Heart right ventricle (tissue), 16 donors: ENCODE measurements around the gene KLRC3. TPM values are rescaled to one million over a fixed set of nuclear protein-coding genes. Genes with fewer than 3 reads are reported as not detected.
A peak's percentile ranks its signal among the peaks of the same experiment; 100 is the strongest.
"Not testable (repeated sequence)": the region's sequence is repeated elsewhere in the genome, so short reads cannot be mapped to it uniquely, and the experiment has no call there.

Source experiments
- ATAC-seq, 8 donors: fragments of 200-7000 bp; cut with Tn5 transposase; one replicate each; pipeline ENCODE4 v1.9.1; 2020; ENCODE audit warnings: mild to moderate bottlenecking in 8 of 8, moderate library complexity in 8 of 8, moderate number of reproducible peaks in 1 of 8
- DNase-seq, 2 donors: peaks; one replicate each; pipeline ENCODE4 v3.0.0-alpha.2; 2020
- H3K27ac ChIP-seq, 10 donors: fragments of 200-600 bp; sonication (generic) in 2 of 10; one replicate each; pipeline versions ENCODE4 v1.5.0 to v1.8.0; 2020 to 2022; ENCODE audit warnings: mild to moderate bottlenecking in 3 of 10
- H3K27me3 ChIP-seq, 7 donors: fragments of 200-600 bp; one replicate each; pipeline ENCODE4 v1.8.0; 2021 to 2022; ENCODE audit warnings: mild to moderate bottlenecking in 2 of 7
- H3K36me3 ChIP-seq, 9 donors: fragments of 200-600 bp; sonication (generic) in 1 of 9; one replicate each; pipeline versions ENCODE4 v1.5.0 to v1.8.0; 2020 to 2022; ENCODE audit warnings: mild to moderate bottlenecking in 2 of 9
- H3K4me1 ChIP-seq, 9 donors: fragments of 200-600 bp; sonication (generic) in 1 of 9; one replicate each; pipeline versions ENCODE4 v1.5.0 to v1.8.0; 2020 to 2022; ENCODE audit warnings: mild to moderate bottlenecking in 4 of 9
- H3K4me3 ChIP-seq, 10 donors: fragments of 200-600 bp; sonication (generic) in 2 of 10; one replicate each; pipeline versions ENCODE4 v1.5.0 to v1.8.0; 2020 to 2022; ENCODE audit warnings: mild to moderate bottlenecking in 7 of 10, moderate library complexity in 2 of 10
- H3K9me3 ChIP-seq, 11 donors: fragments of 200-600 bp in 10 of 11; sonication (generic) in 2 of 11; one replicate each; pipeline versions ENCODE4 v1.5.0 to v1.8.0; 2013 to 2022; ENCODE audit warnings: mild to moderate bottlenecking in 2 of 11, control low read depth in 1 of 11, moderate library complexity in 1 of 11
- CTCF ChIP-seq, 9 donors: fragments of 200-600 bp; sonication (generic) in 2 of 9; IDR thresholded peaks; one replicate each; pipeline versions ENCODE4 v1.5.0 to v1.8.0; 2021 to 2022; ENCODE audit warnings: antibody characterized with exemption in 9 of 9, mild to moderate bottlenecking in 5 of 9, moderate library complexity in 1 of 9
- WGBS, 2 donors: extraction: QIAGEN DNeasy Blood & Tissue Kit; methylation state at CpG; one replicate each; pipeline ENCODE4 v1.1.7; 2013; ENCODE audit warnings: inconsistent platforms in 1 of 2; 5-methylcytosine and 5-hydroxymethylcytosine counted together
- intact Hi-C, 10 donors: fragments of 100-400 bp; cut with DNase I; formaldehyde crosslinking; loops; one replicate each; pipeline versions ENCODE4 v1.11.1 to v1.14.2; 2022
- polyA plus RNA-seq, 2 donors: library from polyadenylated mRNA; stranded (reverse); fragments of 200-250 nt; gene quantifications; one replicate each; pipeline ENCODE4 v1.2.3, GENCODE V29; 2013
- total RNA-seq, 10 donors: library from RNA; stranded (reverse); fragmentation: NEBNext Ultra II Directional in 3 of 10; extraction: Animal tissue kit (Norgen Biotek cat#: 25700) in 3 of 10; gene quantifications; one replicate each; pipeline versions ENCODE4 v1.2.1 to v1.2.4, GENCODE V29; 2021 to 2023
- donor health status: Arrhythmogenic right ventricular cardiomyopathy.
- donor health status: ischemic (EF 13 %, LVEDD 7.1; RV severe dilation, severe dysfunction).
- donor health status: healthy with polysubstance abuse.
- donor health status: DM: no; HTN: yes; CAD: no.
- donor health status: DM: no; HTN: no; CAD: no.
- donor health status: ischemic (EF 25% LVEDD 6.9; RV normal size, moderate dysfunction).
- donor health status: ischemic (EF 25% LVEDD 5.7; RV mildly dilated, moderate dysfunction).
- donor health status: healthy.
- donor health status: DM: yes; HTN: yes; CAD: no.
- donor health status: Ischemic cardiomyopathy.
- donor health status: ischemic (EF 35%, LVEDD 5.7; RV mildly dilated, moderate dysfunction).
- donor health status: nonischemic (EF 11% LVEDD 7.7; RV severe dilation, severe dysfunction).
- donor health status: DM: yes; HTN: yes; CAD: no.
- donor health status: PGD.
- donor health status: ischemic (EF 29% LVEDD 5.4; RV normal size, mild dysfunction).
- donor health status: nonischemic (EF 23%, LVEDD 6.1; RV moderate dilation, normal function).

KLRC3 gene
- total and polyA plus RNA-seq, 12 donors = 0.07 to 0.62 TPM; not detected in 10

GRCh38 chr12:10437601-10438000 lies 17.2 kb upstream of the KLRC3 start:
- WGBS, 2 donors = 26% methylated on average over 2 of the region's 2 CpGs; no CpG with 5 or more reads in 1 of the 2 donors
- not testable (repeated sequence) for ATAC-seq

GRCh38 chr12:10435816-10436215 lies 15.4 kb upstream of the KLRC3 start, which contains the start of gene KLRC2:
TSS of gene KLRC2 (minus strand) at chr12:10436010. CDS start at chr12:10435986, 24 bp downstream.
- H3K9me3 ChIP-seq, H3K27ac ChIP-seq, H3K4me1 ChIP-seq, H3K27me3 ChIP-seq, ATAC-seq, H3K36me3 ChIP-seq, H3K4me3 ChIP-seq, intact Hi-C loops, DNase-seq: not testable (repeated sequence)
- 55 to 62% methylated on average over 3 of the region's 3 CpGs for WGBS, 2 donors

More at GRCh38 chr12:10437601-10438000, 17.2 kb upstream of the KLRC3 start:
- H3K27ac ChIP-seq, H3K36me3 ChIP-seq, H3K4me3 ChIP-seq, intact Hi-C loops, H3K4me1 ChIP-seq, DNase-seq, H3K27me3 ChIP-seq, H3K9me3 ChIP-seq: not testable (repeated sequence)

GRCh38 chr12:10430623-10431022 lies 10.2 kb upstream of the KLRC3 start:
- intact Hi-C loops, H3K9me3 ChIP-seq, H3K27ac ChIP-seq, H3K36me3 ChIP-seq, DNase-seq, H3K27me3 ChIP-seq, H3K4me1 ChIP-seq, H3K4me3 ChIP-seq, ATAC-seq: not testable (repeated sequence)
- WGBS, 2 donors = 87 to 88% methylated on average over 4 of the region's 4 CpGs

- H3K27me3 ChIP-seq, intact Hi-C loops, ATAC-seq, H3K4me1 ChIP-seq, H3K27ac ChIP-seq, H3K4me3 ChIP-seq, H3K9me3 ChIP-seq, H3K36me3 ChIP-seq, DNase-seq: not testable (repeated sequence)
- WGBS, 2 donors = 89 to 91% methylated on average over 8 of the region's 8 CpGs
Observed at GRCh38 chr12:10425938-10426337, 5.5 kb upstream of the KLRC3 start.

GRCh38 chr12:10424260-10424899 lies 4.0 kb upstream of the KLRC3 start:
- H3K27ac ChIP-seq, H3K27me3 ChIP-seq, DNase-seq, H3K9me3 ChIP-seq, H3K4me3 ChIP-seq, H3K36me3 ChIP-seq, ATAC-seq, H3K4me1 ChIP-seq, intact Hi-C loops: not testable (repeated sequence)
- WGBS, 2 donors = 73 to 89% methylated on average over 1 of the region's 1 CpG

- WGBS, 2 donors = 25 to 42% methylated on average over 2 of the region's 3 CpGs
- H3K9me3 ChIP-seq, intact Hi-C loops: not testable (repeated sequence)
Observed at GRCh38 chr12:10422159-10422558, 1.8 kb upstream of the KLRC3 start.

GRCh38 chr12:10409392-10409791 lies 11.0 kb downstream of the KLRC3 start, which contains the start of gene KLRC4:
TSS of gene KLRC4 (minus strand) at chr12:10409757. CDS start at chr12:10409575, 182 bp downstream.
- TF ChIP-seq CTCF (IDR thresholded peaks at IDR 0.05) = no peak
- 0 to 56% methylated on average over 1 of the region's 1 CpG for WGBS, 2 donors
- Histone ChIP-seq H3K9me3 (peaks cover 0 to 10% (median 5%) of the 10 kb centered on the region in 11 donors), H3K27me3 (peaks cover 0 to 14% (median 0%) of the 10 kb centered on the region in 7 donors), H3K4me3 (no peak within 1 kb of the TSS), H3K27ac (peak within 1 kb of the TSS in 1 of 10 donors; percentile 14), H3K4me1 (peaks cover 0 to 9% (median 0%) of the 10 kb centered on the region in 9 donors), H3K36me3 (no peaks in the 10 kb centered on the region)
- ATAC-seq (no peak), DNase-seq (no peak)
- intact Hi-C loops = loop anchor here in 1 of 10 donors (5.0 kb wide), 1 partner anchor 77 kb away; no protein-coding TSS in a partner anchor

More at GRCh38 chr12:10422159-10422558, 1.8 kb upstream of the KLRC3 start:
- not testable (repeated sequence) for H3K36me3 ChIP-seq, H3K4me3 ChIP-seq, H3K27ac ChIP-seq, DNase-seq, H3K4me1 ChIP-seq, ATAC-seq, H3K27me3 ChIP-seq
